HEK293 (cell line): Measurements from ENCODE around the gene VANGL2.

Source experiments
- CTCF ChIA-PET: fragments of 350-600 bp; formaldehyde crosslinking; extraction: SDS; loops from one replicate; lab custom pipeline; 2021; ENCODE audit warnings: antibody characterized with exemption; lab: Yijun Ruan, JAX
- POLR2A ChIA-PET: fragments of 300-600 bp; formaldehyde crosslinking; extraction: SDS; loops from one replicate; lab custom pipeline; 2020; ENCODE audit warnings: antibody characterized with exemption, inconsistent platforms; lab: Yijun Ruan, JAX
- H3K27ac ChIP-seq: fragments of 200-500 bp; sonication (Bioruptor generic); 2 replicates; pipeline ENCODE4 v1.5.1; 2014; ENCODE audit warnings: low read depth, low read length, control low read depth, inconsistent platforms; ENCODE audit errors: extremely low read depth
- H3K36me3 ChIP-seq, 2 experiments: fragments of 200-500 bp in 1 of 2; sonication (Bioruptor generic) in 1 of 2; 1 replicate in 1 of 2; 2 replicates in 1 of 2; pipeline ENCODE4 v1.5.1; 2014 to 2017; ENCODE audit warnings: inconsistent platforms in 2 of 2, low read length in 2 of 2; ENCODE audit not compliant: control insufficient read depth in 2 of 2, insufficient read depth in 1 of 2
- H3K4me1 ChIP-seq: fragments of 200-500 bp; sonication (Bioruptor generic); 2 replicates; pipeline ENCODE4 v1.5.1; 2014; ENCODE audit warnings: mild to moderate bottlenecking, low read length, inconsistent platforms; ENCODE audit not compliant: control insufficient read depth, insufficient read depth
- H3K4me3 ChIP-seq: 2 replicates; pipeline ENCODE4 v1.5.1; 2011; ENCODE audit warnings: low read depth, mild to moderate bottlenecking, control low read depth, low read length, moderate library complexity
- H3K9me3 ChIP-seq: fragments of 200-500 bp; sonication (Bioruptor generic); 2 replicates; pipeline ENCODE4 v1.5.1; 2014; ENCODE audit warnings: low read depth, low read length, inconsistent platforms; ENCODE audit not compliant: control insufficient read depth, insufficient read depth
- KLF7 ChIP-seq: fragments of 450-650 bp; formaldehyde crosslinking; IDR thresholded peaks from 2 replicates; pipeline ENCODE4 v1.5.1; 2016; ENCODE audit warnings: missing biosample characterization, missing genetic modification characterization, borderline replicate concordance
- PRDM4 ChIP-seq: fragments of 450-650 bp; formaldehyde crosslinking; IDR thresholded peaks from 2 replicates; pipeline ENCODE4 v1.5.1; 2017; ENCODE audit warnings: missing biosample characterization, missing genetic modification characterization
- SCRT2 ChIP-seq: fragments of 450-650 bp; formaldehyde crosslinking; IDR thresholded peaks from 2 replicates; pipeline ENCODE4 v1.5.1; 2016; ENCODE audit warnings: missing biosample characterization, missing genetic modification characterization
- SP2 ChIP-seq: fragments of 450-650 bp; formaldehyde crosslinking; IDR thresholded peaks from 2 replicates; pipeline ENCODE4 v1.5.1; 2016; ENCODE audit warnings: missing biosample characterization, missing genetic modification characterization
- WT1 ChIP-seq: fragments of 450-650 bp; formaldehyde crosslinking; IDR thresholded peaks from 2 replicates; pipeline ENCODE4 v1.5.1; 2016; ENCODE audit warnings: missing biosample characterization, missing genetic modification characterization
- ZNF221 ChIP-seq: fragments of 450-650 bp; formaldehyde crosslinking; IDR thresholded peaks from 2 replicates; pipeline ENCODE4 v1.5.1; 2017; ENCODE audit warnings: missing biosample characterization, missing genetic modification characterization, borderline replicate concordance
- ZNF280D ChIP-seq: fragments of 450-650 bp; formaldehyde crosslinking; IDR thresholded peaks from 2 replicates; pipeline ENCODE4 v1.5.1; 2016; ENCODE audit warnings: missing biosample characterization, missing genetic modification characterization
- ZNF530 ChIP-seq: fragments of 450-650 bp; formaldehyde crosslinking; IDR thresholded peaks from 2 replicates; pipeline ENCODE4 v1.5.1; 2016; ENCODE audit warnings: low read depth, missing biosample characterization, missing genetic modification characterization
- ZNF548 ChIP-seq: fragments of 450-650 bp; formaldehyde crosslinking; IDR thresholded peaks from 2 replicates; pipeline ENCODE4 v1.5.1; 2016; ENCODE audit warnings: missing biosample characterization, missing genetic modification characterization
- ZNF610 ChIP-seq: fragments of 450-650 bp; formaldehyde crosslinking; IDR thresholded peaks from 2 replicates; pipeline ENCODE4 v1.5.1; 2016; ENCODE audit warnings: missing biosample characterization, missing genetic modification characterization, borderline replicate concordance
- ZNF624 ChIP-seq: fragments of 450-650 bp; formaldehyde crosslinking; IDR thresholded peaks from 2 replicates; pipeline ENCODE4 v1.5.1; 2017; ENCODE audit warnings: missing biosample characterization, missing genetic modification characterization
- ZNF645 ChIP-seq: fragments of 450-650 bp; formaldehyde crosslinking; IDR thresholded peaks from 2 replicates; pipeline ENCODE4; 2016; ENCODE audit warnings: missing biosample characterization, missing genetic modification characterization
- ZNF664 ChIP-seq: fragments of 450-650 bp; formaldehyde crosslinking; IDR thresholded peaks from 2 replicates; pipeline ENCODE4 v1.5.1; 2016; ENCODE audit warnings: missing biosample characterization, missing genetic modification characterization
- ZNF830 ChIP-seq: fragments of 450-650 bp; IDR thresholded peaks from 2 replicates; pipeline ENCODE4 v1.5.0; 2018; ENCODE audit warnings: missing biosample characterization, missing genetic modification characterization, low read depth, mild to moderate bottlenecking, moderate library complexity
- ZXDB ChIP-seq: fragments of 450-650 bp; formaldehyde crosslinking; IDR thresholded peaks from 2 replicates; pipeline ENCODE4 v1.5.1; 2016; ENCODE audit warnings: missing biosample characterization, missing genetic modification characterization

Gene VANGL2

DNA sequence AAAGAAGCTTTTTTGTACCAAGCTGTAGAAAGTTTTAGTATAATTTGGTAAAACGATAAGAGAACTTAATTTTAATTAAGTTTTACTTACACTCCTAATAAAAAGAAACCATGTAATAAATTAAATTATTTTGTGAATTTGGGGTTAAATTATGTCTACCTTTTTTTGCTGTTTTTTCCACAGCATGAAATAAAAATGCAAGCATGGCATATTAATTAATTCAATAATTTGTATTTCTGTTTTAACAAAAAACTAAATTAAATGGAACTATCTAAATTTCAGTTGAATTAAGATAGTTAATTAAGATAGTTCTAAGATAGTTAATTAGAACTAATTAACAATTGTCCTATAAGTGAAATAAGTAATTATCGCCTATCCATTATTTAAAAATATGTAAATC, 39.4 kb downstream of the VANGL2 start:
- TF ChIP-seq ZNF624 (tag by site-specific recombination) (no peak), ZNF530 (tag by site-specific recombination) (no peak), ZXDB (tag by site-specific recombination) (no peak), ZNF280D (tag by site-specific recombination) (no peak), PRDM4 (tag by site-specific recombination) (no peak), WT1 (tag by site-specific recombination) (no peak), SCRT2 (tag by site-specific recombination) (no peak), ZNF664 (tag by site-specific recombination) (no peak), ZNF548 (no peak), ZNF221 (tag by site-specific recombination) (no peak), ZNF830 (tag by site-specific recombination) (no peak), KLF7 (tag by site-specific recombination) (no peak), ZNF645 (no peak), SP2 (tag by site-specific recombination) (no peak), ZNF610 (tag by site-specific recombination) (no peak)
- Histone ChIP-seq H3K27ac (no peak overlapping the region), H3K36me3 (no peaks in the 10 kb centered on the region), H3K9me3 (no peaks in the 10 kb centered on the region), H3K4me1 (no peaks in the 10 kb centered on the region), H3K4me3 (no peak overlapping the region)
- ChIA-PET POLR2A (interaction anchor here (0.6 kb wide), 1 partner anchor 693 kb away, joined by 6 read pairs; no protein-coding TSS in a partner anchor), CTCF (interaction anchor here (1.0 to 1.3 kb wide), 2 partner anchors 12 to 149 kb away, joined by 3 to 4 read pairs; no protein-coding TSS in a partner anchor)

DNA sequence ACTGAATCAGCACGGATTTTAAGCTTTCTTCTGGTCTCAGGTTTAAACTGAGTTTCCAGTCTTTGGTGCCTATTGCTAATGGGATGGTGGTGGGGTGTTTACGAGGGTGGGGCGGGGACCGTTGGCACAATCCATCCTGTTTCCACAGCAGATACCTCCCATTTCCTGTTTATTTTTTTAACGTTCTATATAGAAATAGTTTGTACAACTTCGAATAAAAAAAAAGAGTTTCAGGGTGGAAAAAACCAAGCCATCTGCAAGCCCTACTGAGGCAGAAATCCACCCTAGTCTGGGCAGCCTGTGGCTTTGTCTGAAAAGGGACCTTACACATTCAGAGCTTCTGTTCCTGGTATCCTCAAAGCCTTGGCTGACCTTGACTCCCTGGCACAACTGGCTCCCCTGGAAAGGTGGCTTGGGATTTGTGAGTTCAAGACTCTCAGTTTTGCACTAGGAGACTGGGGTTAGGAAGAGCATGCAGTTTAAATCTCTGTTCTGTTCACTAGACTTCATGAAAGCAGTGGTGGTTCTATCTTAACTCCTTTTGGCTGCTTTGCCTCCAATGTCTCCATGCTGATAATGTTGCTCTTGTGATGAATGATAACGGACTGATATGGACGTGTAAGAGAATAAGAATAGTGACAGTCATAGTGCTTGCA, 46.7 kb downstream of the VANGL2 start:
- H3K4me1 ChIP-seq, result no peaks in the 10 kb centered on the region
- no peak for TF ChIP-seq ZNF221 (tag by site-specific recombination)
- TF ChIP-seq, all 188 proteins: peak for 0
- ChIA-PET POLR2A (interaction anchor here (0.6 kb wide), 1 partner anchor 83 kb away, joined by 3 read pairs; no protein-coding TSS in a partner anchor), CTCF (no interaction called here)
- no peaks in the 10 kb centered on the region for H3K36me3 ChIP-seq
- H3K27ac ChIP-seq, result no peak overlapping the region
- H3K4me3 ChIP-seq, result no peak overlapping the region
- no peaks in the 10 kb centered on the region for H3K9me3 ChIP-seq
